ENCODE measurements around the gene CNOT9. TPM values are rescaled to one million over a fixed set of nuclear protein-coding genes. Genes with fewer than 3 reads are reported as not detected.

The CNOT9 gene
- total RNA-seq, 1 donor from 2014 or later: 34.6 TPM

GRCh38 chr2:218578272-218578877 is 9.7 kb downstream of the CNOT9 start:
- no peak for ATAC-seq

- ATAC-seq: peak; percentile 76
Measured at GRCh38 chr2:218582076-218582475, 13.4 kb downstream of the CNOT9 start.

GRCh38 chr2:218583983-218584850 is 15.6 kb downstream of the CNOT9 start:
- no peak for ATAC-seq

DNA sequence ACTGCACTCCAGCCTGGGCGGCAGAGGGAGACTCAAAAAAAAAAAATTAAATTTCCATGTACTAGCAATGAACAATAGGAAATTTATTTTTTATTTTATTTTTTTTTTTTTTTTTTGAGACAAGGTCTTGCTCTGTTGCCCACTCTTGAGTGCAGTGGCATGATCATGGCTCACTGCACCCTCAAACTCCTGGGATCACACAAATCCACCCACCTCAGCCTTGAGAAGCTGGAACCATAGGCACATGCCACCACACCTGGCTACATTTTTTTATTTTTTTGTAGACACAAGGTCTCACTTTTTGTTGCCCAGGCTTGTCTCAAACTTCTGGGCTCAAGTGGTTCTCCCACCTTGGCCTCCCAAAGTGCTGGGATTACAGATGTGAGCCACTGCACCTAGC is 16.9 kb downstream of the CNOT9 start:
- ATAC-seq: no peak

DNA sequence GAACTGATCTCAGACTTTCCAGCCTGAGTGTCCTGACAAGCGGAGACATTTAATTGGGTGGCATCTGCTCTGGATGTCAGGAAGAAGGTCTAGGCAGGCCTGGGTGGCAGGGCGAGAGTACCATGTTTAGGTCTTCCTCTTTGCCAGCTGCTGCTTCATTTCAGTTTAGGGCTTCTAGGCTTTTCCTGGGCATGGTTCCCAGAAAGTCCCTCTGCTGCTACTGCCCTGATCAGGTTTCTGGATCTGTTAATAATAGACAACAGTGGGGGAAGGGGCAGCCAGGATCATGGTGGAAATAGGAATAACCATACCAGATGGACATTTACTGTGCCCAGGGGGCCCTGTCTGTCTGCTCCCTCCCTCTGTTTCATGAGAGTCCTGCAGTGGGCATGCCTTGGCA is 36.8 kb downstream of the CNOT9 start:
- no peak for ATAC-seq

DNA sequence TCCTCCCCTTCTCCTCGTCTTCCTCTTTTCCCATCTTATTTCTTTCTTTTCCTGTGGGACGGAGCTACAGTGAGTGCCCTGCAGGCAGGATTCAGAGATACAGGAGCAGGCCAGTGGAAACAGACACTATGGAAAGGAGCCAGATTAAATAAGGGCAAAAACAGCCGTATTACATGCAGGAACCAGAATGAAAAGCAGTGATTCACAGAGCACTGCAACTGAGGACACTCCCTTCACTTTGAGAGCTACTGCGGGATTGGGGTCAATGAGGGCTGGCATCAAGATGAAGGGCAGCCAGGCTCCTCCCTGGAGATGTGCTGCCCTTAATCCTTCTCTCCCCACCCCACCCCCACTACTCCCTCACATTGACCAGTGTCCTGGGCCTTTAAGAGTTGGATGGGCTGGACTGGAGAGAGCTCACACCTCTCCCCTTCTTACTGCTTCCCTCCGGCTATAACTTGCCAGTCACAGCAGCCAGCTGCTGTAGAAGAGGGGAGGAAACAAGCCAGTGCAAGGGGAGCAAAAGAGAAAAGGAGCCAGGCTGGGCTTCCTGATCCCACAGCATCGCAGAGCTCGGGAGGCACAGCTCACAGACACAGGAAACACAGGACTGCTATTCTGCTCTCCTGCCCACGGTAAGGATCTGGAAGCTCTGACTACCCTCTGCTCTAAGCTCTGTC is 38.9 kb downstream of the CNOT9 start, which contains the start of gene PLCD4:
Gene PLCD4, plus strand, starts transcription at position 464 of the 680 bp plus-strand sequence. CDS start 7,841 bp downstream, outside the sequence.
- peak; percentile 70 for ATAC-seq

- ATAC-seq: no peak
Measured at GRCh38 chr2:218615868-218616315, 47.3 kb downstream of the CNOT9 start.

DNA sequence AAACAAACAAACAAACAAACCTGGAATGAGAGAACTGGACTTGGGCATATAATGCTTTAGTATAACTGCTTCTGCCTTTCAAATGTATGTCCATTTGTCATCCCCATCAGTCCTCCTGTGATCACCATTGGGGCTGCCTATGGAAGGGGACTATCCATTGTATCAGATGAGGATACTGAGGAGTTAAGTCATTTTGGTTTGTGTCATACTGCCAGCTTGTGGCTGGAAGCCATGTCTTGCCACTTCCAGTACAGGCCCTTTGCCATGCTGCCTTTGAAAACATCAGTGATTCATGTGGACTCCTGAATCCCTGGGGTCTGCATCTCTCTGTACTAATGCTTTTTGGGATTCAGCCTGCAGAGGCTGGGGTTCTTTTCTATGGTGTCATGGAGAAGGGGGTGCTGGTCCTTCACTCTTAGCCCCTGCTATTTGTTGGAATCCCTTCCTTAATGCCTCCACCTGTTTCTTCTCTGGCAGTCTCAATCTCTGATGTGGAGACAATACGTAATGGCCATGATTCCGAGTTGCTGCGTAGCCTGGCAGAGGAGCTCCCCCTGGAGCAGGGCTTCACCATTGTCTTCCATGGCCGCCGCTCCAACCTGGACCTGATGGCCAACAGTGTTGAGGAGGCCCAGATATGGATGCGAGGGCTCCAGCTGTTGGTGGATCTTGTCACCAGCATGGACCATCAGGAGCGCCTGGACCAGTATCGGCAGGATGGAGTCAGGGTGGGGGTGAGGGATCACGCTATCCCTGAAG is 49.6 kb downstream of the CNOT9 start:
- no peak for ATAC-seq

DNA sequence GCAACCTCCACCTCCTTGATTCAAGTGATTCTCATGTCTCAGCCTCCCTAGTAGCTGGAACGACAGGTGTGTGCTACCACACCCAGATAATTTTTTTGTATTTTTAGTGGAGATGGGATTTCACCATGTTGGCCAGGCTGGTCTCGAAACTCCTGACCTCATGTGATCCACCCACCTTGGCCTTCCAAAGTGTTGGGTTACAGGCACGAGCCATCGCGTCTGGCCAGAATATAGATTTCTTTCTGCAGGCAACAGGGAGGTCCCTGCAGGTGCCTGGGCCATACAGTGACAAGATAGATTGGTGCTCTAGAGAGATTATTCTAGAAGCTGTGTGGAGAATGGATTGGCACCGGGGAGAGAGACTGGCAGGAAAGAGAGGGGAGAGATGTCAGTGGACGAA is 52.4 kb downstream of the CNOT9 start:
- ATAC-seq: no peak

GRCh38 chr2:218622606-218623365 is 54.1 kb downstream of the CNOT9 start:
- no peak for ATAC-seq

GRCh38 chr2:218623366-218623705 is 54.7 kb downstream of the CNOT9 start:
- ATAC-seq: no peak

DNA sequence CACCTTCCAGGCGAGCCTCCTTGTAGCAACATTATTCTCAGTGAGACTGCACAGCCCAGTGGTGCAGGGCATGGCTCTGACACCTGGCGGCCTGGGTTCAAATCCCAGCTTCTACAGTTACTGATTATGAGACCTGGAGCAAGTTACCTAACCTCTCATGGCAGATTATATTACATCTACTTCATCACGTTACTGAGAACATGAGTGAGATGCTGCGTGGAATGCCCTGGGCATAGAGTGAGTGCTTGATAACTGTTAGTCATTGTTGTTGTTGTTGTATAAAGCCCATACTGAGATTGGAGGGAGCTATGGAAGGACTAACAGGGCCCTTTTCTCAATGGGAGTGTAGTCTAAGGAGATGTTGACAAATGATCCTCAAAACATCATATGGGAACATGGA is 57.7 kb downstream of the CNOT9 start:
- no peak for ATAC-seq

DNA sequence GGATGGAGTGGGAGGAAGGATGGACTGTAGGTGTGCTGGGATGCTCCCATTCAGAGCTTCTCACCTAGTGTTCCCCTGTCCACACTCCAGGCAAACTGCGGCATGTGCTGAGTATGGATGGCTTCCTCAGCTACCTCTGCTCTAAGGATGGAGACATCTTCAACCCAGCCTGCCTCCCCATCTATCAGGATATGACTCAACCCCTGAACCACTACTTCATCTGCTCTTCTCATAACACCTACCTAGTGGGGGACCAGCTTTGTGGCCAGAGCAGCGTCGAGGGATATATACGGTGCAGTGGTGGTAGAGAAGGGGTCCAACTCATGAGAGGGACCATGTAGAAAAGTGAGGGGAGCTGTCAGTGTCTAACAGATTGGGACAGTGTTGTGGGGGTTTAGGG is 59.3 kb downstream of the CNOT9 start:
- ATAC-seq: no peak

GRCh38 chr2:218631837-218632236 is 63.2 kb downstream of the CNOT9 start:
- ATAC-seq: no peak

DNA sequence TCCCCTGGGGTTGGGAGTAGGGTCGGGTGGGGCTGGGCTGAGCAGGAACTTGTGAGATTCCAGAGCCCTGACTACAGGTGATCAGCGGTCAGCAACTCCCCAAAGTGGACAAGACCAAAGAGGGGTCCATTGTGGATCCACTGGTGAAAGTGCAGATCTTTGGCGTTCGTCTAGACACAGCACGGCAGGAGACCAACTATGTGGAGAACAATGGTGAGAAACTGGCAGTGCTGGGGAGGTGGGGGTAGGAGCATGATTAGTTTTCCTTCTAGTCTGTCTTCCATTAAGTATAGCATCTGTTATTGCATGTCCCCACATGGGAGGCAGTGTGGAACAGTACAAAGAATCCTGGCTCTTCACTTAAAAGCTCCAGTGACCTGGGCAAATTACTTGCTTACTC is 67.1 kb downstream of the CNOT9 start:
- no peak for ATAC-seq

GRCh38 chr2:218638372-218638771 is 69.7 kb downstream of the CNOT9 start:
- no peak for ATAC-seq

- no peak for ATAC-seq
Measured at GRCh38 chr2:218642121-218642656, 73.5 kb downstream of the CNOT9 start.

DNA sequence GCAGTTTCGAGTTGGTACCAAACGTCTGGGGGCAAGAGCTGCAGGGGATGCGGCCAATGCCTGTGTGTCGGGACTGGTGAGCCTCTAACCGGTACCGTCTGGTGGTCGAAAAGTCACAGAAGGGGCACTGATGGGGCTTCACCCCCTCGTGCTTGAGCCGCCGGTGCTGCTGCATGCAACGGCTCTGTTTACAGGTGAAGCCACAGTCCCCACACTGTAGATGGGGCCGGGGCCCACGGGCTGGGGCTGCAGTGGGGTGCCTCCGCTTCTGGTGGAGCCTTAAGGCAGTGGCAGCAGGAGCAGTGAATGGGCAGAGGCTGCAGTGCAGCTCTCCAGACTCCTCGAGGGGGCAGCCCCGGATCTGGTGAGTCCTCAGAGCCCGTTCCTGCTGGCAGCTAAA is 74.1 kb downstream of the CNOT9 start:
- ATAC-seq: no peak

GRCh38 chr2:218643751-218644310 is 75.2 kb downstream of the CNOT9 start:
- peak; percentile 4 for ATAC-seq

DNA sequence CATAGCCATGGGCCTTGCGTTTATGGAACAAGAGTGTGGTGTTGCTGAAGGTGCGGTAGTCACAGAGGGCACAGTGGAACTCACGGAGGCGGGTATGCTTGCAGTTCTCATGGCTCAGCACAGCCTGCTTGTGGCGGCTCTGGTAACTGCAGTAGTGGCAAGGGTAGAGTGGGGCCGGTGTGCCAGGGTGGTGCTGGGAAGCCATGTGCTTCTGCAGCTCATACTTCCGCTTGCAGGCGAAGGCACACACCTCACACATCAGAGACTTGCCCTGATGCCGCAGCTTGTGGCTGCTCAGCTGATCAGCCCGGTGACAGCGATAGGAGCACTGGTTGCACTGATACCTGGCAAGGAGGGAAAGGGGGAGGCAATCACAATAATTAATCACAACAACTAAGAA is 76.1 kb downstream of the CNOT9 start:
- ATAC-seq: no peak

DNA sequence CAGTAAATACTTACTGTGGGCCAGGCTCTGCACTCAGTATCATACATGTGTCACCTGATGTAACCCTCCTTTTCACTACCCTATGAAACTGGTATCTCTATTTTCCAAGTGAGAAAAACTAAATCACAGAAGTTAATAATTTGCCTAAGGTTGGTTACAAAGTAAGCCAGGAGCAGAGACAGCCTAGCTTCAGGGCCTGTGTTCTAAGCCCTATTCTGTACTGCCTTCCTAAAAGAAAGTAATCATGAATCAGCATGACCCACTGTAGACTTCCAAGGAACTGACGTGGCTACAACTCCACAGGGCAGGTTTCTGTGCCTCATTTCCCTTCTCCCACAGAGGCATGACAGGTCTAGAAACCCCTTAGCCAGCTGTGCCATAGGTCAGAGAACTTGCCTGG is 76.5 kb downstream of the CNOT9 start:
- ATAC-seq: peak; percentile 65

Data from esophagus mucosa (tissue), 1 donor.